IgD-negative memory B cell (primary cell): ENCODE measurements around the gene HSPB2. TPM values are rescaled to one million over a fixed set of nuclear protein-coding genes. Genes with fewer than 3 reads are reported as not detected.

Experiments used
- H3K27ac Mint-ChIP-seq, 3 donors: one replicate each; pipeline ENCODE4 v1.8.0; 2020 to 2022; ENCODE audit warnings: mild to moderate bottlenecking in 3 of 3, mixed read lengths in 3 of 3, moderate library complexity in 1 of 3
- H3K27me3 Mint-ChIP-seq: one replicate; pipeline ENCODE4 v1.8.0; 2021; ENCODE audit warnings: mixed read lengths
- H3K36me3 Mint-ChIP-seq: one replicate; pipeline ENCODE4 v1.8.0; 2020; ENCODE audit warnings: mild to moderate bottlenecking, mixed read lengths
- H3K4me1 Mint-ChIP-seq, 3 donors: one replicate each; pipeline ENCODE4 v1.8.0; 2020 to 2022; ENCODE audit warnings: mixed read lengths in 3 of 3, mild to moderate bottlenecking in 1 of 3
- H3K4me3 Mint-ChIP-seq, 4 donors: one replicate each; pipeline ENCODE4 v1.8.0; 2020 to 2022; ENCODE audit warnings: mild to moderate bottlenecking in 4 of 4, mixed read lengths in 4 of 4, moderate library complexity in 3 of 4
- H3K9me3 Mint-ChIP-seq, 3 donors: one replicate each; pipeline ENCODE4 v1.8.0; 2020 to 2021; ENCODE audit warnings: mixed read lengths in 3 of 3, mild to moderate bottlenecking in 1 of 3
- polyA plus RNA-seq: library from polyadenylated mRNA; unstranded; fragments of 300-500 nt; fragmentation: Illumina TruSeq; gene quantifications from one replicate; pipeline ENCODE4 v1.2.3, GENCODE V29; 2021

Gene HSPB2
- polyA plus RNA-seq, 1 donor from 2014 or later = not detected

DNA sequence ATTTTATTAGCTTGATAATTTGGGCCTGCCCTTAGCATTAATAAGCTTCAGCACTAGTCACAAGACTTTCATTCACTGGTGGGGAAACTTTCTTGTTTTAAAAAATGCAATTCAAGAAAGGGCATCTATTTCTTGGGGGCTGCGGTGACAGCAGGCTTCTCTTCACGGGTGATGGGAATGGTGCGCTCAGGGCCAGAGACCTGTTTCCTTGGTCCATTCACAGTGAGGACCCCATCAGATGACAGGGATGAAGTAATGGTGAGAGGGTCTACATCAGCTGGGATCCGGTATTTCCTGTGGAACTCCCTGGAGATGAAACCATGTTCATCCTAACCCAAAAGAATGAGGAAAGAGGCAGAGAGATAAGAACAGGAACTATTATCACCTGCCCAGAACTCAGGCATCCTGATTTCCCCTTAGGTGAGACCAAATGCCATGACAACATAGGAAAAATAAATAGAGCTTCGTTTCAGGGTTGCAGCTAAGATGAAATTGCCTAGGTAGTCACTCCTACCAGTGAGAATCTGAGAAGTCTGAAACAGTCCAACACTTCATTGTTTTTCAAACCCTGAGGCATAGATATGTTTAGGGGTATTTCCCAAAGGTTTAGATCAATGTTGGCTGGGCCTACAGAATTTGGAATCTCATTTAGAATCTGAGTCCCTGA lies 3.8 kb upstream of the HSPB2 start:
- Mint-ChIP-seq H3K27ac (no peak overlapping the region), H3K36me3 (peaks cover 2% of the 10 kb centered on the region), H3K9me3 (peaks cover 0 to 4% (median 0%) of the 10 kb centered on the region in 3 donors), H3K27me3 (peaks cover 22% of the 10 kb centered on the region), H3K4me1 (peaks cover 0 to 4% (median 0%) of the 10 kb centered on the region in 3 donors), H3K4me3 (no peak overlapping the region)

- H3K4me1 Mint-ChIP-seq = peaks cover 0 to 4% (median 0%) of the 10 kb centered on the region in 3 donors
- H3K27me3 Mint-ChIP-seq = peaks cover 27% of the 10 kb centered on the region
- H3K27ac Mint-ChIP-seq = no peak overlapping the region
- H3K36me3 Mint-ChIP-seq = peaks cover 2% of the 10 kb centered on the region
- no peak overlapping the region for H3K4me3 Mint-ChIP-seq
- peaks cover 0 to 4% (median 0%) of the 10 kb centered on the region in 3 donors for H3K9me3 Mint-ChIP-seq
These were observed 3.2 kb upstream of the HSPB2 start for GRCh38 chr11:111909378-111909777.

DNA sequence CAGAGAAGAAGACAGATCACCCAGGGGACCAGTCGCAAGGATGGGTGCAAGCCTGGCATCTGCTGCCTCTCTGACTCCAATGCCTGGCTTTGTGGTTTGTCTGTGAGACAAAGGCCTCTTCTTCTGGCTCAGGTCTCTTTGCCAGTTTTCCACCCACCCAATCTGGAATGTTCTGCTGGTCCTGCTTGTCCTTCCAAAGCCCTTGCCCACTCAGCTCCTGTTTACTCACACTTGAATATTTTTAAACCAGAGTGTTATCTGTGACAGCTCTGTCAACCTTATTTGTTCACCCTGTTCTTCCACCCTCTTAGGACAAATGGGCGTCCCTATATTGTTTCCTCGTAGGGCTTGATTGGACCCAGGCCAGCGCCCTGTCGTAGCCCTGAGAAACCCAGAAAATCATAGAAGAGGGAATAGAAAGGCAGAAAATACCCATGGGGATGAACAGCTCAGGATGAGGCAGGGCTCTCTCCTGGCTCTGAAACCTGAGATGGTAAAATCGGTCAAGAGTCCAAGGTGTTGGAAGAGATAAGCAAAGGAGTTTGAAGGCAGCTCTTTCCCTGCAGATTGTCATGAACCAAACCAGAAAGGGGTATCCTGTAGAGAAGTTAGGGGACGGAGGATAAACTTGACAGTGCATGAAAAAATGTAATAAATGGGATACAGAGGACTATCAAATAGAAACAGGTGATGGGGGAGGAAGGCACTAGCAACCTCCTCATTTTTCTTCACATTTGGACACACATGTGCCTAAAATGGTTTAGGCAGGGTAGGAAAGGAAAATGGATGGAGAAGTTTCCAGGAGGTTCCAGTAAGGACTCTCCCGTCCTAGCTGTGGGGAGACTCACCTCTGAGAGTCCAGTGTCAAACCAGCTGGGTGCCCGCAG lies 1.6 kb upstream of the HSPB2 start:
- H3K4me1 Mint-ChIP-seq = peaks cover 0 to 4% (median 0%) of the 10 kb centered on the region in 3 donors
- no peaks in the 10 kb centered on the region for H3K9me3 Mint-ChIP-seq
- no peak overlapping the region for H3K4me3 Mint-ChIP-seq
- H3K27ac Mint-ChIP-seq = peak overlapping the region in 1 of 3 donors; percentile 15
- peaks cover 32% of the 10 kb centered on the region for H3K27me3 Mint-ChIP-seq
- no peaks in the 10 kb centered on the region for H3K36me3 Mint-ChIP-seq

GRCh38 chr11:111911563-111912401 lies 752 bp upstream of the HSPB2 start, which contains the start of gene CRYAB:
Gene CRYAB, minus strand, starts transcription at chr11:111911770. Its CDS starts 46 bp downstream, at chr11:111911724.
- peaks cover 0 to 4% (median 0%) of the 10 kb centered on the region in 3 donors for H3K4me1 Mint-ChIP-seq
- H3K9me3 Mint-ChIP-seq = no peaks in the 10 kb centered on the region
- H3K4me3 Mint-ChIP-seq = no peak within 1 kb of the TSS
- peak within 1 kb of the TSS in 1 of 3 donors; percentile 15 for H3K27ac Mint-ChIP-seq
- no peaks in the 10 kb centered on the region for H3K36me3 Mint-ChIP-seq
- H3K27me3 Mint-ChIP-seq = peaks cover 35% of the 10 kb centered on the region

- Mint-ChIP-seq H3K4me1 (peaks cover 0 to 4% (median 3%) of the 10 kb centered on the region in 3 donors), H3K4me3 (no peak overlapping the region), H3K36me3 (no peaks in the 10 kb centered on the region), H3K27me3 (peaks cover 39% of the 10 kb centered on the region), H3K9me3 (peaks cover 0 to 3% (median 0%) of the 10 kb centered on the region in 3 donors), H3K27ac (no peak overlapping the region)
These were observed 712 bp downstream of the HSPB2 start for GRCh38 chr11:111913031-111913861.

- no peaks in the 10 kb centered on the region for H3K36me3 Mint-ChIP-seq
- peaks cover 0 to 4% (median 4%) of the 10 kb centered on the region in 3 donors for H3K4me1 Mint-ChIP-seq
- H3K9me3 Mint-ChIP-seq = peaks cover 0 to 5% (median 0%) of the 10 kb centered on the region in 3 donors
- H3K4me3 Mint-ChIP-seq = no peak overlapping the region
- H3K27me3 Mint-ChIP-seq = peaks cover 39% of the 10 kb centered on the region
- H3K27ac Mint-ChIP-seq = no peak overlapping the region
These were observed 1.5 kb downstream of the HSPB2 start for GRCh38 chr11:111913997-111914396.

GRCh38 chr11:111916768-111917167 lies 4.2 kb downstream of the HSPB2 start:
- Mint-ChIP-seq H3K27me3 (peaks cover 30% of the 10 kb centered on the region), H3K27ac (no peak overlapping the region), H3K36me3 (no peaks in the 10 kb centered on the region), H3K4me3 (no peak overlapping the region), H3K9me3 (peaks cover 0 to 5% (median 0%) of the 10 kb centered on the region in 3 donors), H3K4me1 (peaks cover 0 to 4% (median 0%) of the 10 kb centered on the region in 3 donors)

- H3K4me1 Mint-ChIP-seq = peaks cover 0 to 4% (median 0%) of the 10 kb centered on the region in 3 donors
- no peak overlapping the region for H3K4me3 Mint-ChIP-seq
- peaks cover 26% of the 10 kb centered on the region for H3K27me3 Mint-ChIP-seq
- H3K9me3 Mint-ChIP-seq = peaks cover 0 to 5% (median 0%) of the 10 kb centered on the region in 3 donors
- H3K27ac Mint-ChIP-seq = no peak overlapping the region
- H3K36me3 Mint-ChIP-seq = no peaks in the 10 kb centered on the region
These were observed 4.8 kb downstream of the HSPB2 start for GRCh38 chr11:111917312-111917711.

DNA sequence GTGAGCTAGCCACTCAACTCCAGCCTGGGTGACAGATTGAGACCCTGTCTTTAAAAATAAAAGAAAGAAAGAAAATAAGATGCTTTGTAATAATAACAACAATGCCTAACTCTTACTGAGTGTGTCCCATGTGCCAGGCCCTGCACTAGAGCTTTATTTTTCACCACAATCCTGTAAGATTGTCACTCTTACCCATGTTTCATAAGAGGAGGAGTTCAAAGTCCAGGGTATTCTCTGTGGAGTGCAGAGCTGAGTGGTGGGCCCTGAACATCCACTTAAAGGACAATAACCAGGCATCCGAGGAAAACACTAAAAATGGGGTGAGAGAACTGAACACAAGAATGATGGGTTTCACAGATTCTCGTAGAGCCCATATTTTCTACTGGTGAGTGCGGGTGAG lies 5.3 kb downstream of the HSPB2 start:
- H3K4me3 Mint-ChIP-seq = no peak overlapping the region
- H3K27ac Mint-ChIP-seq = no peak overlapping the region
- no peaks in the 10 kb centered on the region for H3K36me3 Mint-ChIP-seq
- H3K27me3 Mint-ChIP-seq = peaks cover 26% of the 10 kb centered on the region
- peaks cover 0 to 5% (median 0%) of the 10 kb centered on the region in 3 donors for H3K9me3 Mint-ChIP-seq
- H3K4me1 Mint-ChIP-seq = peaks cover 0 to 4% (median 0%) of the 10 kb centered on the region in 3 donors

DNA sequence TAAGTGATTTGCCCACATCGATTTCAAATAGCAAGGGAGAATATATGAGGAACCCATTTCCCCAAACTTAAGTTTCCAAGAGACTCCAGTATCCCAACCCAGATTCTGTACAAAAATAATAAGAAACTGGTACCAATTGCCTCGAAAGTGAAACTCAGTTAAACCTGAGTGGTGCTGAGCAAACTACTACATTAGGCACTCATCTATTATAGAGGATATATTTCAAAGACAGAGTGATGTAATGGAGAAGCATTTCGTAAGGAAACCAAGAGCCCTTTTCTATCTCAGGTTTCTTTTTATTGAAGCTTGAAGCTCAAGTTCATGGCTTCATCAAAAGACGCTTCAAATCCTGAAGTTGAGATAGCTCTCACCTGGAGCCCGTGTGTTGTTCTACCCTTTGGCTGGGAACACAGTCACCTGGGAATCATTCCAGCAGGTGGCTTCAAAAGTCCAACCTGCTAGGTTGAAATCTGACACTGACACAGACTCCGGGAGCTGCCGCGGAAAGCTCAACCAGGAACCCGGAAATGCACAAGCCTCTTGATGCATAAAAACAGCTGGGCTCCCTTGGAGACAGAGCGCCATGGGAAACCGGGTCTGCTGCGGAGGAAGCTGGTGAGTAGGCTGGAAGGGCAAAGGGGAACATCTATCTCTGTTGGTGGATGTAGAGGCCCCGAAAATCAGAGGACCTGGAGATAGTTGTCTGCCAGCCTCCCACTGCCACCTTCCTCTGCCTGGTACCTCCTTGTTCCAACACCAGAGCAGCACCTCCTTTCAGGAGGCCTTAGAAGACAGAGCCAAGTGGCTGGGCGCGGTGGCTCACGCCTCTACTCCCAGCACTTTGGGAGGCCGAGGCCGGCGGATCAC lies 6.1 kb downstream of the HSPB2 start, which contains the start of gene C11orf52:
C11orf52 (plus strand) TSS at position 524 of the 867 bp plus-strand sequence; CDS start at position 584, 60 bp downstream.
- H3K27me3 Mint-ChIP-seq = peaks cover 21% of the 10 kb centered on the region
- no peak within 1 kb of the TSS for H3K4me3 Mint-ChIP-seq
- peaks cover 0 to 4% (median 0%) of the 10 kb centered on the region in 3 donors for H3K4me1 Mint-ChIP-seq
- H3K36me3 Mint-ChIP-seq = no peaks in the 10 kb centered on the region
- no peak within 1 kb of the TSS for H3K27ac Mint-ChIP-seq
- peaks cover 0 to 5% (median 0%) of the 10 kb centered on the region in 3 donors for H3K9me3 Mint-ChIP-seq

DNA sequence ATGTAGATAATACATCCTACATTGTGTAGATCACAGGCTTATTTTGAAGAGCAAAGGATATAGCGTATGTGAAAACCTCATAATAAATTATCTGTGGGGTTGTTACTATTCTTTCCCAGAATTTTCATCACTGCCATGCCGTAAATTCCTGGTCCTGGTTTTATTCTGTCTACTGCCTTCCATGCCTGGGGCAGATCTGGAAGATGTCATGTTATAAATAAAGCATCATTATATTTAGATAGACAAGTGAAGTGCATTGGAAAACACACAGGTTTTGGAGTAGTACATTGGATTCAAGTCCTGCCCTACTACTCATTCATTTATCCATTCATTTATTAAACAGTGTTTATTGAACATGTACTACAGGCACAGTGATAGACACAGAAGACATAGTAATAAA lies 8.4 kb downstream of the HSPB2 start:
- Mint-ChIP-seq H3K36me3 (no peaks in the 10 kb centered on the region), H3K27me3 (peaks cover 10% of the 10 kb centered on the region), H3K4me1 (peaks cover 3 to 4% (median 3%) of the 10 kb centered on the region in 3 donors), H3K9me3 (peaks cover 0 to 5% (median 2%) of the 10 kb centered on the region in 3 donors), H3K4me3 (no peak overlapping the region), H3K27ac (no peak overlapping the region)

DNA sequence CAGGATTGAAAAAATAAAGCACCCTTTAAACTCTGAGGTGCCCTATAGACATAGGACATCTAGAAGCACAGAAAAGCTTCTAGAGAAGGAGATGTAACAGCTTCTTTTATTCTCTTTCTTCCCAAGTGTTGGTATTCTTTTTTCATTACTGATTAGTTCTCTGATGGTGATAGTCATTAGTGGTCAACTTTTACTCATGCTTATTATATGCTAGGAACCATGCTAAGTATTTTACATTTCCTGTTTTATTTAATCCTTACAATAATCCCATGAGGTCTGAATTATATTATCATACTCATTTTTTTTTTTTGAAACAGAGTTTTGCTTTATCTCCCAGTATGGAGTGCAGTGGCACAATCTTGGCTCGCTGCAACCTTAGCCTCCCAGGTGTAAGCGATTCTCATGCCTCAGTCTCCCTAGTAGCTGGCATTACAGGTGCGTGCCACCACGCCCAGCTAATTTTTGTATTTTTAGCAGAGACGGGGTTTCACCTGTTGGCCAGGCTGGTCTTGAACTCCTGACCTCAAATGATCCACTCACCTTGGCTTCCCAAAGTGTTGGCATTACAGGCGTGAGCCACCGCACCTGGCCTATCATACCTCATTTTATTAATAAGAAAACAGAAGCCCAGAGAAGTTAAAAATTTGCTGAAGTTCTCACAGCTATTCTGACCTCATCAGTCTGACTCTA lies 9.2 kb downstream of the HSPB2 start:
- Mint-ChIP-seq H3K27ac (no peak overlapping the region), H3K36me3 (no peaks in the 10 kb centered on the region), H3K27me3 (peaks cover 4% of the 10 kb centered on the region), H3K4me1 (peaks cover 8 to 9% (median 8%) of the 10 kb centered on the region in 3 donors), H3K4me3 (no peak overlapping the region), H3K9me3 (peaks cover 0 to 5% (median 2%) of the 10 kb centered on the region in 3 donors)
